Measurements from ENCODE around the gene MBD3.
A peak's percentile ranks its signal among the peaks of the same experiment; 100 is the strongest.

Gene MBD3

DNA sequence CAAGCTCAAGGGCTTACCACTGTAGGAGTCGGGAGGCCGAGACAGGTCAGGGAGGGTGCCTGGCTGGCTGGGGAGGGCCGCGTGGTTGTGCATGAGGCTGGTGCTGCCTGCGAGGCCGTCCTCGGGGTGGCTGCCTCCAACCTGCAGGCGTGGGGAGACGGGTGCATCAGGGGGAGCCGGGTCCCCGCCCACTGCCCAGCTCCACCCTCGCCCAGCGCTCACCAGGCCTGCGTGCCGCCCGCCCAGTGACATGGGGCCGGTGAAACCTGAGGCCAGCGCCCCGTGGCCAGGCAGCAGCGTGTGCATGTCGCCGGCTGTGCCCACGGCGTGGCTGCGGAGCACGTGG is 26.4 kb upstream of the MBD3 start:
- no peak overlapping the region for H3K9ac ChIP-seq (ENCODE audit: low read length)
- no peak overlapping the region for H3K4me2 ChIP-seq (ENCODE audit: low read length)
- TF ChIP-seq EZH2phosphoT487 (IDR thresholded peaks at IDR 0.05; ENCODE audit: low read depth), result no peak
- TF ChIP-seq, protein P1, sequence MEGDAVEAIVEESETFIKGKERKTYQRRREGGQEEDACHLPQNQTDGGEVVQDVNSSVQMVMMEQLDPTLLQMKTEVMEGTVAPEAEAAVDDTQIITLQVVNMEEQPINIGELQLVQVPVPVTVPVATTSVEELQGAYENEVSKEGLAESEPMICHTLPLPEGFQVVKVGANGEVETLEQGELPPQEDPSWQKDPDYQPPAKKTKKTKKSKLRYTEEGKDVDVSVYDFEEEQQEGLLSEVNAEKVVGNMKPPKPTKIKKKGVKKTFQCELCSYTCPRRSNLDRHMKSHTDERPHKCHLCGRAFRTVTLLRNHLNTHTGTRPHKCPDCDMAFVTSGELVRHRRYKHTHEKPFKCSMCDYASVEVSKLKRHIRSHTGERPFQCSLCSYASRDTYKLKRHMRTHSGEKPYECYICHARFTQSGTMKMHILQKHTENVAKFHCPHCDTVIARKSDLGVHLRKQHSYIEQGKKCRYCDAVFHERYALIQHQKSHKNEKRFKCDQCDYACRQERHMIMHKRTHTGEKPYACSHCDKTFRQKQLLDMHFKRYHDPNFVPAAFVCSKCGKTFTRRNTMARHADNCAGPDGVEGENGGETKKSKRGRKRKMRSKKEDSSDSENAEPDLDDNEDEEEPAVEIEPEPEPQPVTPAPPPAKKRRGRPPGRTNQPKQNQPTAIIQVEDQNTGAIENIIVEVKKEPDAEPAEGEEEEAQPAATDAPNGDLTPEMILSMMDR (IDR thresholded peaks at IDR 0.05; ENCODE audit: low read depth, low read length), result no peak
- H3K79me2 ChIP-seq (ENCODE audit: low read length), result peaks cover 7% of the 10 kb centered on the region; the same call in 1 of the 2 replicates
- H4K20me1 ChIP-seq (ENCODE audit: insufficient read depth, low read length), result peaks cover 51% of the 10 kb centered on the region
- H3K36me3 ChIP-seq (replicated peaks; ENCODE audit: low read depth, low read length), result peaks cover 83% of the 10 kb centered on the region
- H3K9me3 ChIP-seq (ENCODE audit: insufficient read depth, low read length), result no peaks in the 10 kb centered on the region
- no peaks in the 10 kb centered on the region for H3K27me3 ChIP-seq (ENCODE audit: low read depth, low read length)
- peaks cover 7% of the 10 kb centered on the region for H3K4me1 ChIP-seq (ENCODE audit: low read length)
- H3K4me3 ChIP-seq (ENCODE audit: low read length), result no peak overlapping the region
- no peak overlapping the region for H2AFZ ChIP-seq (ENCODE audit: low read depth, low read length)
- no peak overlapping the region for H3K27ac ChIP-seq (ENCODE audit: low read length)

DNA sequence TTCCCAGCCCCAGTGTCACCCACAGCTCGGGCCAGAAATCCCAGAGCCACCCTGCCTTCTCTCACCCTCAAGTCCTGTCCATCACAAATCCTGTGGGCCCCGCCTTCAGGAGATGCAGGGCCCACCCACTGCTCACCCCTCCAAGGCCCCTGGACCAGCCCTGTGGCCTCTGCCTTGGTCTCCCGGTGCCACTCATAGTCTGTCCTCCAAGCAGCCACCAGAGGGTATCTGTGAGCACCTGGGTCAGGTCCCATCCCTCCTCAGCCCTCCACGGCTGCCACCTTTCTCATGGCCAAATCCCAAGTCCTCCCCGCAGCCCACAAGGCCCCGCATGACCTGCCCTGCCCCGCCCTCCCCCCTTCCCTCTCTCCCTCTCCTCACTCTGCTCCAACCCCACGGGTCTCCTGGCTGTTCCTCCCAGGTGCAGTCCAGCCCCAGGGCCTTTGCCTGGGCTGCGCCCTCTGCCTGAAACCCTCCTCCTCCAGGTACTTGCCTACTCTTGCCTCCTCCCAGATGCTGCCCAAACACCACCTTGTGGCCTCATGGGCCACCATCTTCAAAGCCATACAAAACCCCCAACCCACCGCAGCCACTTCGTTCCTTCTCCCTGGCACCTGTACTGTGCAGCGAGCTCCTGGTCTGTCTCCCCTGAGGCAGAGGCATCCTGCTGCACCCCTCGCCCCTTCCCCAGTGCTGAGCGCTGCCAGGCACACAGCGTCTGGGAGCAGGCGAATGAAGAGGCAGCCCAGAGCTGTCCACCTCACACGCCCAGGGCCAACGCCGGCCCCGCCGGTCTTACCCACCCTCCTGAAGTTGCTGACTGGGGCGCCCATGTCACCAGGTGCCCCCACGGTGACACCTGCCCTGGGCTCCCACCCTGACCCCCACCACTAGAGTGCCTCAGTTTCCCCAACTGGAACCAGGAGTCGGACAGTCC is 25.8 kb upstream of the MBD3 start:
- Histone ChIP-seq H3K27ac (ENCODE audit: low read length) (no peak overlapping the region), H3K4me1 (ENCODE audit: low read length) (peaks cover 7% of the 10 kb centered on the region), H3K4me2 (ENCODE audit: low read length) (no peak overlapping the region), H4K20me1 (ENCODE audit: insufficient read depth, low read length) (peaks cover 48% of the 10 kb centered on the region), H3K79me2 (ENCODE audit: low read length) (peaks cover 7% of the 10 kb centered on the region; the same call in 1 of the 2 replicates), H3K9me3 (ENCODE audit: insufficient read depth, low read length) (no peaks in the 10 kb centered on the region), H2AFZ (ENCODE audit: low read depth, low read length) (no peak overlapping the region), H3K4me3 (ENCODE audit: low read length) (no peak overlapping the region), H3K27me3 (ENCODE audit: low read depth, low read length) (no peaks in the 10 kb centered on the region), H3K36me3 (replicated peaks; ENCODE audit: low read depth, low read length) (peaks cover 84% of the 10 kb centered on the region), H3K9ac (ENCODE audit: low read length) (no peak overlapping the region)
- no peak for TF ChIP-seq EZH2phosphoT487 (IDR thresholded peaks at IDR 0.05; ENCODE audit: low read depth)
- TF ChIP-seq, protein P1 (IDR thresholded peaks at IDR 0.05; ENCODE audit: low read depth, low read length), result peak; percentile 57

DNA sequence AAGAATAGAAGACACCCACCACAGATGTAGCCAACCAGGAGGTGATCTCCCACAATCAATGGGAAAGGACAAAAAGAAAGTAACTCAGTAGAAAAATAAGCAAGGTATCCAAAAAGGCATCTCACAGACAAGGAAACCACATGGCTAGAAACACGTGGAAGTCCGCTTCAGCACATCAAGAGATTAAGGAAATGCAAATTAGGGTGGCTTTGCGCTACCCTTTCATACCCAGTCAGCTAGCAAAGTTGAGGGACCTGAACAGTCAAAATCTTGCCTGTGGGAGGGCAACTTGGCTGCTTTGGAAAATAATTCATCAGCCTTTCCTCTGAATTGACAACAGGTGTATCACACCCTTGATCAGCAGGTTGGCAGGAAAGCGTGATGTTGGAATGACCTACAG is 24.2 kb upstream of the MBD3 start:
- Histone ChIP-seq H4K20me1 (ENCODE audit: insufficient read depth, low read length) (peaks cover 43% of the 10 kb centered on the region), H3K9ac (ENCODE audit: low read length) (no peak overlapping the region), H3K27ac (ENCODE audit: low read length) (0 out of 2 replicates have a peak overlapping the region, but pooled peaks have one; percentile 1), H3K36me3 (replicated peaks; ENCODE audit: low read depth, low read length) (peaks cover 84% of the 10 kb centered on the region), H3K4me1 (ENCODE audit: low read length) (peaks cover 7% of the 10 kb centered on the region), H3K4me2 (ENCODE audit: low read length) (no peak overlapping the region), H3K9me3 (ENCODE audit: insufficient read depth, low read length) (no peaks in the 10 kb centered on the region), H3K27me3 (ENCODE audit: low read depth, low read length) (no peaks in the 10 kb centered on the region), H2AFZ (ENCODE audit: low read depth, low read length) (no peak overlapping the region), H3K4me3 (ENCODE audit: low read length) (no peak overlapping the region), H3K79me2 (ENCODE audit: low read length) (peaks cover 3% of the 10 kb centered on the region; the same call in 1 of the 2 replicates)
- TF ChIP-seq, protein P1 (IDR thresholded peaks at IDR 0.05; ENCODE audit: low read depth, low read length), result no peak
- no peak for TF ChIP-seq EZH2phosphoT487 (IDR thresholded peaks at IDR 0.05; ENCODE audit: low read depth)

DNA sequence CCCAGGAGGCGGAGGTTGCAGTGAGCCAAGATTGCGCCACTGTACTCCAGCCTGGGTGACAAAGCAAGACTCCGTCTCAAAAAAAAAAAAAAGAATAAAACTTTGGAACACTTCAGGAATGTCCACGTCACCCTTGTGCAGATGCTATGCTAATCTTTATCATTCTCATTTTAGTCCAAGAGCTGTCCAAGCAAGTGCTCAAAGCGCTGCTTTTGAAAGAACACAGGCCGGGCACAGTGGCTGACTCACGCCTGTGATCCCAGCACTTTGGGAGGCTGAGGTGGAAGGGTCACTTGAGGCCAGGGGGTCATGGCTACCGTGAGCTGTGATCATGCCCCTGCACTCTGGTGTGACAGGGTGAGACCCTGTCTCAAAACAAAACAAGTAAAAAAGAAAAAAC is 23.7 kb upstream of the MBD3 start:
- TF ChIP-seq, protein P1 (IDR thresholded peaks at IDR 0.05; ENCODE audit: low read depth, low read length), result no peak
- TF ChIP-seq EZH2phosphoT487 (IDR thresholded peaks at IDR 0.05; ENCODE audit: low read depth), result no peak
- peaks cover 43% of the 10 kb centered on the region for H4K20me1 ChIP-seq (ENCODE audit: insufficient read depth, low read length)

More for the DNA sequence above, 23.7 kb upstream of the MBD3 start:
- H3K79me2 ChIP-seq (ENCODE audit: low read length), result peaks cover 3% of the 10 kb centered on the region; the same call in 1 of the 2 replicates
- H2AFZ ChIP-seq (ENCODE audit: low read depth, low read length), result no peak overlapping the region
- 0 out of 2 replicates have a peak overlapping the region, but pooled peaks have one; percentile 1 for H3K27ac ChIP-seq (ENCODE audit: low read length)
- H3K36me3 ChIP-seq (replicated peaks; ENCODE audit: low read depth, low read length), result peaks cover 83% of the 10 kb centered on the region
- H3K9me3 ChIP-seq (ENCODE audit: insufficient read depth, low read length), result no peaks in the 10 kb centered on the region
- H3K4me3 ChIP-seq (ENCODE audit: low read length), result no peak overlapping the region
- H3K27me3 ChIP-seq (ENCODE audit: low read depth, low read length), result no peaks in the 10 kb centered on the region
- H3K9ac ChIP-seq (ENCODE audit: low read length), result no peak overlapping the region
- no peak overlapping the region for H3K4me2 ChIP-seq (ENCODE audit: low read length)
- H3K4me1 ChIP-seq (ENCODE audit: low read length), result peaks cover 7% of the 10 kb centered on the region

Measured in OCI-LY3 (cell line).